Epithelial cell of esophagus (primary cell): ENCODE results near the gene LRRC59.
A peak's percentile ranks its signal among the peaks of the same experiment; 100 is the strongest.
"Not testable (repeated sequence)": the region's sequence is repeated elsewhere in the genome, so short reads cannot be mapped to it uniquely, and the experiment has no call there.

Experiments
- DNase-seq: peaks from one replicate; pipeline ENCODE4 v3.0.0; 2010; ENCODE audit warnings: low read depth
- H3K4me3 ChIP-seq: 2 replicates; pipeline ENCODE4 v1.5.1; 2011; ENCODE audit warnings: mild to moderate bottlenecking, low read length, control low read depth
- TF ChIP-seq, protein P1 (sequence below): IDR thresholded peaks from 2 replicates; pipeline ENCODE4 v1.5.1; 2011; ENCODE audit warnings: low read depth, mild to moderate bottlenecking, low read length, control low read depth, inconsistent platforms; ENCODE audit not compliant: insufficient read depth; ENCODE audit errors: missing control alignments

LRRC59 gene

DNA sequence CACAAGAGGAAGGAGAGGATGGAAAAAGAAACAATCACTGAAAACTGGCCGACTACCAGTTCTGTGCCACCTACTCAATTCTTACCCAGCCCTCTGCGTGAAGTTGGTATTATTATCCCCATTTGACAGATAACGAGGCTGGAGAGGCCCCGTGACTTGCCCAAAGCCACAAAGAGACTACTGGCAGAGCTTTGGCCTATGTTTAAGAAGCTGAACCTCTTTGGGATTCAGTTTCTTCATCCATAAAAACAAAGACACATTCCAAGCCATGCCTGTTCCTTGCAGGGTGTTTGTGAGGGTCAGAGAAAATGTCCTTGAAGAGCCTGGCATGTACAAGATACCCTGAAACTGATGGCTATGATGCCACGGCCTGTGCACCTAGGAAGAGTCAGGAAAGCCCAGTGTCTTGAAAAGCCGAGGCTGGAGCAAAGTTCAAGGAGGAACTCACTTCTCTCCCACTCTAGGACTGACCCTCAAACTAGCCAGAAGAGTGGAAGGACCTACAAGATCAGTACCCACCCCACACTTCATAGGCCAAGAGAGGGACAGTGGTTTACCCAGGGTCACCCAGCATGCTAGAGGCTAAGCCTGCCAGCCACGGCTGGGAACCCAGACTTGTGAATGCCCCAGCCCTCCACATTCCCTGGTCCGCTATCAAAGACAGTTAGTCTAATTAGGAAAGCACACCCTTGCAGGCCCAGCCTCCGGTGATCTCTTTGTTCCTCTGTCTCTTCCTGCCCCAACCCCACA is 27.1 kb upstream of the LRRC59 start:
- TF ChIP-seq, protein P1, sequence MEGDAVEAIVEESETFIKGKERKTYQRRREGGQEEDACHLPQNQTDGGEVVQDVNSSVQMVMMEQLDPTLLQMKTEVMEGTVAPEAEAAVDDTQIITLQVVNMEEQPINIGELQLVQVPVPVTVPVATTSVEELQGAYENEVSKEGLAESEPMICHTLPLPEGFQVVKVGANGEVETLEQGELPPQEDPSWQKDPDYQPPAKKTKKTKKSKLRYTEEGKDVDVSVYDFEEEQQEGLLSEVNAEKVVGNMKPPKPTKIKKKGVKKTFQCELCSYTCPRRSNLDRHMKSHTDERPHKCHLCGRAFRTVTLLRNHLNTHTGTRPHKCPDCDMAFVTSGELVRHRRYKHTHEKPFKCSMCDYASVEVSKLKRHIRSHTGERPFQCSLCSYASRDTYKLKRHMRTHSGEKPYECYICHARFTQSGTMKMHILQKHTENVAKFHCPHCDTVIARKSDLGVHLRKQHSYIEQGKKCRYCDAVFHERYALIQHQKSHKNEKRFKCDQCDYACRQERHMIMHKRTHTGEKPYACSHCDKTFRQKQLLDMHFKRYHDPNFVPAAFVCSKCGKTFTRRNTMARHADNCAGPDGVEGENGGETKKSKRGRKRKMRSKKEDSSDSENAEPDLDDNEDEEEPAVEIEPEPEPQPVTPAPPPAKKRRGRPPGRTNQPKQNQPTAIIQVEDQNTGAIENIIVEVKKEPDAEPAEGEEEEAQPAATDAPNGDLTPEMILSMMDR, result no peak
- no peak overlapping the region for H3K4me3 ChIP-seq
- DNase-seq, result no peak

DNA sequence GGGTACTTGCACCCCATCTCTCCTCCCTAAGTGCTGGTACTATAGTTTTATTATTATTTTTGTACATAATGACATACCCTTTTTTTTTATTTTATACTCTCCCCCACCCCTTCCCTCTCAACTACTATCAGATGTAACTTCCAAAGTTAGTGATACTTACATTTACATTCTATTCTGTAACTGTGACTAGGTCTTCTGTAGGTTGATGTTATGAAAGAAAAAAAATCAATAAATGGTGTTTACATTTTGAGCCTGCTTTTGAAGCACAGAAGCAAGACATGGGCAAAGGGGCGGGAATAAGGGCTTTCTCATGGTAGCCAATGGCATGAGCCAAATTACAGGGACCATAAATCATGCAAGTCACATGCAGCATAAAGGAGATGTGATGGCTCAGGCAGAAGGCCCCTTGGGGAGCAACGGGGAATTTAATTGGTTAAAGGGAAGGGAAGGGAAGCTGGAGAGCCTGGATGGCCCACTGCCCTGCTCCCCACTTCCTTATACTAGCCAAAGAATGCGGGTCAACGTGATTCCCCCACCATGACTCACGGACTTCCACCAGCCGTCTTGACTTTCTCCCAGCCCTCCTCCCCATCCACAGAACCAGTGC is 26.3 kb upstream of the LRRC59 start:
- H3K4me3 ChIP-seq, result no peak overlapping the region
- DNase-seq, result peak; percentile 89
- TF ChIP-seq, protein P1, result no peak

DNA sequence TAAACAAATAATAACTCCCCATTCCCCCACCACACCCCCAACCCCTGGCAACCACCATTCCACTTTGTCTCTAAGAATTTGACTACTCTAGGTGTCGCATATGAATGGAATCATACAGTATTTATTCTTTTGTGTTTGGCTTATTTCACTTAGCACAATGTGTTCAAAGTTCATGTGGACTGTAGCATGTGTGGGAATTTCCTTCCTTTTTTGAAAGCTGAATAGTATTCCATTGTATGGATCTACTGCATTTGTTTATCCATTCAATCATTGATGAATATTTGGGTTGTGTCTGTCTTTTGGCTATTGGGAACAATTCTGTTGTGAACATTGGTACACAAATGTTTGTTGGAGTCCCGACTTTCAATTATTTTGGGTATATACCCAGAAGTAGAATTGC is 25.4 kb upstream of the LRRC59 start:
- H3K4me3 ChIP-seq, result no peak overlapping the region
- DNase-seq, result no peak
- TF ChIP-seq, protein P1, result no peak

DNA sequence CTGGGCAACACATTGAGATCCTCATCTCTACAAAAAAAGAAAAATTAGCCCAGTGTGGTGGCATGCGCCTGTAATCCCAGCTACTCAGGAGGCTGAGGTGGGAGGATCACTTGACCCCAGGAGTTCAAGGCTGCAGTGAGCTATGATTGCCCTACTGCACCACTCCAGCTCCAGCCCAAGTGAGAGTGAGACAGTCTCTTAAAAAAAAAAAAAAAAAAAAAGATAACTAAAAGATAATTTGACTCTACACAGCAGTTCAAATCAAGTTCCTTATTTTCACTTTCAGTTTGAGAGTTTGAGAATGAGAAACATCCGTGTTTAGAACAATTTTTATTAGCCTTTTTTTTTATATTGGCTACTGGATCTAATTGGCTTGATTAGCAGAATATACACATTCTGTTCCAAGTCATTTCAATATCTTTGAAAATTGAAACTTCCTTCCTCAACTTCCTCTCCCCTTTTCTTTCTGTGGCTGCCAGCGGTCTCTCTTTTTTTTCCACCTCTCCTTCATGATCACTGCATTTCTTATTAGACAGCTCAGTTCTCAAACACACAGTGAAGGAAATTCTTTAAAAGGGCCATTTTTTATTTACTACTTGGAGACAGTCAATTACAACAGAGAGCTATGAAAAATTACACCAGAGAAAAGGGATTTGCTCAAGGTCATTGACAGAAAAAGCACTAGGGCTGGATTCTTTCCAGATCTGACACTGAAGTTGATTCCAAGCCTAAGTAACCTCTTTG is 24.2 kb upstream of the LRRC59 start:
- H3K4me3 ChIP-seq, result no peak overlapping the region
- no peak for DNase-seq
- TF ChIP-seq, protein P1, result no peak

DNA sequence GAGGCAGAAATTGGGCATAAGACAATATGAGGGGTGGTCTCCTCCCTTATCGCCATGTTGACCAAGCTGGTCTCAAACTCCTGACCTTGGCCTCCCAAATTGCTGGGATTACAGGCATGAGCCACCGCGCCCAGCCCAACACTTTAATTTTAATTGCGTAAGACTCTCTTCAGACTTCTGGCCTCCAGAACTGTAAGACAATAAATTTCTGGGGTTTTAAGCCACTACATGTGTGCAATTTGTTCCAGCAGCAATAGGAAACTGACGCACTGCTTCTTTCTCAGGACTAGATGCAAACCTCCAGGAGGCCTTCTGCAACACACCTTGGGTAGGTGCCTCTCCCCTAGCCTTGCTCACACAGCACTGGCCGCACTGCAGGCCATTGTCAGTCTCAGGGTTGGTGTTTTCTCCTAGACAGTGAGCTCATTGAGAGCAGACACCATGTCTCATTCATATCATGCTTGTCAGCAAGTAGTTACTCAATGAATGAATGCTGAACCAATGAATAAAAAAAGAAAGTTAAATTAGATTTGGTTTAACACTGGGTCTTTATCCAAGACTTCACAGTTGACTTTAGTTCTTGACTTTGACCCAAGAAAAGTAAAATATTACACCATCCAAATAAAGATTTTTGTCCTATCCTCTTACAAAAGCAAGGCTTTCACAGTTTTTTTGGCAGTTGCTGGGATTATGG is 23.2 kb upstream of the LRRC59 start:
- peak; percentile 47 for DNase-seq
- no peak overlapping the region for H3K4me3 ChIP-seq
- TF ChIP-seq, protein P1, result no peak

DNA sequence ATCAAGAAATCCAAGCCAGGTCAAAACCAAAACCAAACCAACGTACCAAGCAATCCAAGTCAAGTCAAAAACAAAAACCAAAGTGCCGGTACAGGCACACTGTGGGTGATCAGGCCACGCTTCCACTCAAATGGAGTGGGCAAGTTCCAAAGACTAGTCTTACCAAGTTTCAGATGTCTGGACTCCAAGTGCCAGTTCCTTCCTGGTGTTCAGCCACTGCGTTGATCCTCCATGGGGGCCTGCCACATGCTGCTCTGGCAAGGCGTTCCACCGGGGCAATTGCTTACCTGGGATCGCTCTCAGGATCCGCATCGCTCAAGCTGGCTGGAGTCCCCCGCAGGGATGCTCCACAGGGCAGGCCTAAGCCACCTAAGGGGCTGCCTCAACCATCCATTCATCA is 22.3 kb upstream of the LRRC59 start:
- not testable (repeated sequence) for H3K4me3 ChIP-seq, DNase-seq

DNA sequence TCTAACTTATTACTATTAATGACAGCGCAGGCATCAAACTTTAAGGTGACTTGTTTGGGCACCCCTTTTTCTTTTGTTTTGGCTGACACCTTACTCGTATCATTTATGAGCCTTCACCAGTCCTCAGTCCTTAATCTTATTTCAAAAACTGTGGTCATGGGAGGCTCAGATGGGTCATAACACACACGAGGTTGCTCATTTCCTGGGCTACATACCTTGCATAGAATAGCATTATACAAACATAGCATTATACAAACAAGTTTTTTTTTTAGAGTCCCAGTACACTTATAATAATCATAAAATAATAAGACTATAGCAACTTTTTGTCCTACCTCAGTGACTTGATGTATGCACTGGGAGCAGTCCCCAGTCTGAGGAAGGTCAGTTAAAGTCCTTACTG is 17.5 kb upstream of the LRRC59 start:
- no peak overlapping the region for H3K4me3 ChIP-seq
- no peak for DNase-seq
- TF ChIP-seq, protein P1, result no peak
